ENCODE data around the gene RAB27A.

Gene RAB27A

DNA sequence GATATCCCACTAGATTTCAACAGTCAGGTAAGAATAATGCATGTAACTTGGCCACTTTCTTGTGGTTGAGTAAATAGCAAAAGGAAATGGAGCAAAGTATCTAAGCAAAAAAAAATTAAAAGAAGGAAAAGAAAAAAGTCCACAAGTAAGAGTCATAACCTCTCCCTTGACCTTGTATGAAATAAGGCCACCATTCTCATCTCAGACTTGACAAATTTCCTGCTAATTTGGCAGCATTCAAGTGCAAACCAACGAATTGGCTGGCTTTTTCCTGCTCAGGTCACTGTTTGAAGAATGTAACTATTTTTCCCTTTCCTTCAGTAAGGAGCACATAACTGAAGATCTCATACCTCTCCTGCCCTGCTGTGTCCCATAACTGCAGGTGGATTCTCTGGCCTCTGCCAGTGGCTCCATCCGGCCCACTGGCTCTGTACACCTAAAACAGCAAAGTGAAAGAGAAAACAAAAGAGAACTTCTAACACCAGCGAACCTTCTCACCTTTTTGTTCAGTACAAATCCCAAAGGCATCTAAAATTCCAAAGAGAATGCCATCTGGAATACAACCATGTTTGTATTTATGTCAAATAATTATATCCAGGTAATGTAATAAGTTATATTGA is 59.5 kb downstream of the RAB27A start:
- DNase-seq (ENCODE audit: low read depth in 1 of 2, low spot score in 1 of 2), result no peak

GRCh38 chr15:55226127-55226526 is 63.5 kb downstream of the RAB27A start:
- no peak for DNase-seq (ENCODE audit: low read depth in 1 of 2, low spot score in 1 of 2)

- DNase-seq (ENCODE audit: low read depth in 1 of 2, low spot score in 1 of 2), result no peak
Observed at GRCh38 chr15:55224892-55225291, 64.7 kb downstream of the RAB27A start.

DNA sequence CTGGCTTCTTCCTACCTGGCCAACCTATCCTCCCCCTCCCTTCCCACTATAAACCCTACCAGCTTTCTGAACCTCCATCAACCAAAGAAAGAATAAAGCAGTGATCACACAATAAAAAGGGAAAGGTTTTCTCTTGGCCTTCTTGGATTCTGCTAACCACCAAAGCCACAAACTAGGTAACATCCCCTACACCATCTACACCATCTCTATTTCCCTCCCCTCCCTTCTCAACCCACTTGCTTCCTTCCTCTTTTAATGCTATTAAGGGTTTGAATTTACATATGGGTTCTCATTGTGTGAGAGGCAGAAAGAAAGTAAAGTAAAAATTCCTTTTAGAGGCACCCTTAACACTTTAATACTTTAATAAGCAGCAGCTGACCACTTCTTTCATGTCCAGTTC is 67.0 kb downstream of the RAB27A start:
- no peak for DNase-seq (ENCODE audit: low read depth in 1 of 2, low spot score in 1 of 2)

DNA sequence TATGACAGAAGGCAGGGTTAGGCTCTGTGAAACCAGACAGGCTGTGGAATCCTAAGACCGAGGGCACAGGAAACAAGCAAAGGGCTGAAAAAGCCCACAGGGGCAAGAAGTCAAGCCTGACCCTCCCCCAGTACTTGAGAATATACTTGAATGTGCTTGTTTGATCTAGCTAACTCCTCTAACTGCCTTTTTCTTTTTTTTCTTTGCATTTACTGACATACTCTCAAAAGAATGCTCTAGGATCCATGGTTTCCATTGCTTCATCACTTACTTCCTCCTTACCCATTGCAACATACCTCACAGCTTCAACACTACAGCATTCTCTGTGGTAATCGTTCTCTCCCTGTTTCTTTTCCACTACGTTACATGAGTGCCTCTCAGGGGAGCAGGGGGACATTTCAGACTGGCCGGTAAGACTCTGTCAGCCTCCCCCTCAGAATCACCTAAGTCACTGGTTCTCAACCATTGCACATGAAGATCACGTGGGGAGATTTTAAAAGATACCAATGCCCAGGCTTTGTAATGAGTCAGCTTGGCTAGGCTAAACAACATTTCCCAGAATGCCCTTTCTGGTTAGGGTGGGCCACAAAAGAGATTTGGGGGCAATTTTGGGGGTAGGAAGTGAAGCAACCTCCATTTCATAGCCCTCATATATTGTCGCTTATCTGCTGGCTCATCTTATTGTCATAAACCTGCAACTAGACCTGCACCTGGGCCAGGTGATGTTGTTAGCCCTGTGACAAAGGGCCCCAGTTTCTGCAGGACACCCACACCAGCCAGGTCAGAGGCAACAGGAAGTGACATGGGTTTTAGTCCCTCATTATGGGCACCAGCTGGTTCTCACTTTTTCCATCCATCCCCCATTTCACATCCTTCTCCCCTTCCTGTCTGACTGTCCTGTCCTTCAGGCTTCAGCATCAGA is 68.3 kb downstream of the RAB27A start:
- DNase-seq (ENCODE audit: low read depth in 1 of 2, low spot score in 1 of 2), result no peak

DNA sequence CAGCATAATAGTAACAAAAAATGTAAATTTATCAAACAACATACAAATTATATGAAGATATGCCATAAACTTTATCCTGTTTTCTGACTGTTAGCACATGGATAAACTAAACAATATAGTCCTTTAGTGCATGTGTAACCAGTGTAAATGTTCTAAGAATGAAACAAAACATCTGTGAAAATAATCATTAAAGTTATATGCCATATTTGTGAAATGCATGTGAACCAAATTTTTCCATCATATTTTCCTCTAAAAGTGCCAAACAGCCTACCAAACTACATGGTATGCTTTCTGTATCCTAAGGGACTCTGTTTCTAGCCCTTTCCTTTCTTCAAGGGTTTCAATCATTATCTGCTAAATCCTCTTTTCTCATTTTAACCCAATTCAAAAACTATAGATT is 69.0 kb downstream of the RAB27A start:
- DNase-seq (ENCODE audit: low read depth in 1 of 2, low spot score in 1 of 2), result no peak

DNA sequence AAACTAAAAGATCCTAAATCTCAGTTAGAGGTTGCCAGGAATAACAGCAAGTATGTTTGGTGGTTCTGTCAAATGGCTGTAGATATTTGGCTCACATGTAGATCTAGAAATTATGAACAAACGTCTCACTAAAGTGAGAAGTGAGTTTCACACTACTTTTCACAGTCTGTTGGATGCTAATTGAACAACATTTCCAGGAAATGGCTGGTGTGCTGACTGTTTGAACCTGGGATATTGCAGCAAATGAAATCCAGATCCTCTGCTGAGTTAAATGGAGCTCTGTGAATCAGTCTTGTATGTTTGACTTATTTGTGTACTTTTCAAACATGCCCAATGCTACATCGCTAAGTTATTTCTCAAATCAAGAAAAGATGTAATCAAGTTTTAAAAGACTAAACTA is 71.6 kb downstream of the RAB27A start:
- no peak for DNase-seq (ENCODE audit: low read depth in 1 of 2, low spot score in 1 of 2)

DNA sequence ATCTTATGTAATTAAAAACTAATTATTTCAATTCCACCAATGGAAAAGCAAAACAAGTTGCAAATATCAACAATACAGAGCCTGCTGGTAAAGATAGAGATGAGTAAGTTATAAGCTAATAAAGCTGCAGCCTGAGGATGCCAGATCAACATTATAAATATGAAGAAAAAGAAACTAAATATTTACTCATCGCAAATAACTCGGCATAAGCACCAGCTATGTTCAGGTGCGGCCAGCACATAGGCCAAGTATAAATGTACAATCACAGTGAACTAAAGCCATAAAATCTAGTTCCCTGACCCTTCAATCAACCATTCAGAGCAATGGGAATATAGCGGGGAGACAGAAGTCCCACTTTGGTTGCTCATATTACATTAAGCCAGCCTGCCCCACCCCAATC is 85.1 kb downstream of the RAB27A start:
- DNase-seq (ENCODE audit: low read depth in 1 of 2, low spot score in 1 of 2), result no peak

DNA sequence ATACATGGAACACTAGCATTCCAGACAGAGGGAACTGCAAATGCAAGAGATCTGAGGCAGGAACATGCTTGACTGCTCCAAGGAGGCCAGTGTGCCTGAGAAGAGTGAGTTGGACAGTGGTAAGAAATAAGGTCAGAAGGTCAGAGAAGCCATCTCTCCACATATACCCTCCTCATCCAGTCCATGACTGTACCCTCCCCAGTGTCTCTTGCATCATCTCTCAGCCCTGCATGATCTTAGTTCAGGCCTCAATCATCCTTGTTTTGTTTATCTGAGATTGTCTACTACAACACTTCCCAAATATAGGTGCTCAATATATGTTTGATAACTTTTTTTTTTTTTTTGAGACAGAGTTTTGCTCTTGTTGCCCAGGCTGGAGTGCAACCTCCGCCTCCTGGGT is 87.4 kb downstream of the RAB27A start:
- DNase-seq (ENCODE audit: low read depth in 1 of 2, low spot score in 1 of 2), result no peak

DNA sequence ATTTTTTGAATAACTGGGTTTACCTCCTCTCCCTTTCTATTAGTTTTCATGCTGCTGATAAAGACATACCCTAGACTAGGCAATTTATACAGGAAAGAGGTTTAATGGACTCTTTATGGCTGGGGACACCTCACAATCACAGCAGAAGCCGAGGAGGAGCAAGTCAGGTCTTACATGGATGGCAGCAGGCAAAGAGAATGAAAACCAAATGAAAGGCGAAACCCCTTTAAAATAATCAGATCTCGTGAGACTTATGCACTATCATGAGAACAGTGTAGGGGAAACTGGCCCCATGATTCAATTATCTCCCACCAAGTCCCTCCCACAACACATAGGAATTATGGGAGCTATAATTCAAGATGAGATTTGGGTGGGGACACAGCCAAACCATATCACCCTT is 90.9 kb downstream of the RAB27A start:
- DNase-seq (ENCODE audit: low read depth in 1 of 2, low spot score in 1 of 2), result no peak

GRCh38 chr15:55197719-55198118 is 91.9 kb downstream of the RAB27A start:
- DNase-seq (ENCODE audit: low read depth in 1 of 2, low spot score in 1 of 2), result no peak

DNA sequence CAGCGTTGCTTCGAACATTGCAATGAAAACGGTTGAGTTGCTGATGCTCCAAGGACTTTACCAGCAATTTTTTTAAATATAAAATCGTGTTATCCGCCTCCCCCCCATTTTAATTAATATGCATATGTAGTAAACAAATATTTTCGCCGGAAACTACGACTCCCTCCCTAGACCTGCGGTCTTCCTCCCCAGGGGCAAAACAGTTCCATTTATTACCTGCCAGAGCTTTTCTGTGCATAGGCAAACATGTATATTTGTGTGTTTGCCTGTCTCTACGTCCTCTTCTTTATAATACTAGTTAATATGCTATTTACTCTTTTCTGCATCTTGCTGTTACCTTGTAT is 92.3 kb downstream of the RAB27A start:
- no peak for DNase-seq (ENCODE audit: low read depth in 1 of 2, low spot score in 1 of 2)

DNA sequence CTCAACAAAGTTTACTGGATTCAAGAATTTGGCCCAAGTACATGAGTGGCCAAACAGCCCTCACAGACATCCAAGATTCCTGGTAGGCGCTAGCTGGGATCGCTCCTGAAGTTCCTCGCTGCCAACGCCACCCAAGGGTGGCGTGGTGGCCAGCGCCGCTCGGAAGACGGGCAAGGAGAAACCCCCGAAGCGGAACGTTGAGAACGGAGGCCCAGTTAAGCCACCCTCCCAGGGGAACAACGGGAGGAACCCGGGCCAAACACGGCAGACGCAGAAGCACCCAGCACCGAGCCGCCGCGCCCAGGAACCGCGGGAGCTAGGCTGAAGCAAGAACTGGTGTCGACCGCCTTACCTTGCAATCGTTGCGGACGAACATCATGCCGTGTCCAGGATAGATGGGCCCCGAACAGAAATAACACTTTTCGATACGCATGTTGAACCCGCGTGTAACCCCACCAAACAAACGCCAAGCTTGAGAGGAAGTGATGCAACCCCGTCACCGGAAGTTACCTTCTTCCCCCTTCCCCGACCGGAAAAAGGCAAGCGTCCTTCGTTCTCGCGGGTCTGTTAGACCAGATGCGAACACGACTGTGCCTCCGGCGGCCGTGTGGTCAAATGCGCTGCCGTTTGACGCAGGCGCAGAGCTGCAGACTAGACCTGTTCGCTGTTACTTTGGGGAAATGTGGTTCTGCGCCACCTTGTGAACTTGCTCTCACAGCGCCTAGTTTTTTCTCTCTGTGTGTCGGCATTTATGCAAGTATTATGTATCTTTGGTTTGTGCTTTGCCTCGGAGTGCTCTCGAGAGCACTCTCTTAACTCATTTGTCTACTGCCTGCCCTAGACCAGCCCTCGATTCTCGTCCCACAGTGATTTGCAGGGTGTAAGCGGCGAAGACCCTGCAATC is 92.9 kb downstream of the RAB27A start, which contains the start of gene RSL24D1:
TSS of gene RSL24D1 (minus strand) at position 484 of the 904 bp plus-strand sequence. CDS start at position 433, 51 bp downstream.
- DNase-seq (ENCODE audit: low read depth in 1 of 2, low spot score in 1 of 2), result peak; percentile 86 to 90

GRCh38 chr15:55195996-55196395 is 93.6 kb downstream of the RAB27A start:
- DNase-seq (ENCODE audit: low read depth in 1 of 2, low spot score in 1 of 2), result no peak

DNA sequence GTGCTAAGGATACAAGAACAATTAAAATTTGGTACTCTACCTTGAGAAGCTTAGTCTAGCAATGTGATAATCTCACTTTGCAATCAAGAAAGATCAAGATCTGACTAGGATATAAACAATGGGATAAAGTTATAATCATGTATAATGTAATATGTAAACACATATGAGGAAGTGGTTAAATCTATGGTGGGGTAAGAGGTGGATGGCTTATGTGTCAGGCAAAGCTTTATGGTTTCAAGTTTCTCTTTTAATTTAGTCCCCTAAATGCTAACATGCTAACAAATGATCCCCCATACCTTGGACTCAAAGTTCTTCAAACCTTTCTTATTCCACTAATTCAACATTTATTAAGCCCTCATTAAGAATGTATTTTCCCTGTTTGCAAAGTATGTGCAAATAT is 95.4 kb downstream of the RAB27A start:
- no peak for DNase-seq (ENCODE audit: low read depth in 1 of 2, low spot score in 1 of 2)

GRCh38 chr15:55186331-55186730 is 103.3 kb downstream of the RAB27A start:
- DNase-seq (ENCODE audit: low read depth in 1 of 2, low spot score in 1 of 2), result no peak

GRCh38 chr15:55183679-55184078 is 105.9 kb downstream of the RAB27A start:
- no peak for DNase-seq (ENCODE audit: low read depth in 1 of 2, low spot score in 1 of 2)

DNA sequence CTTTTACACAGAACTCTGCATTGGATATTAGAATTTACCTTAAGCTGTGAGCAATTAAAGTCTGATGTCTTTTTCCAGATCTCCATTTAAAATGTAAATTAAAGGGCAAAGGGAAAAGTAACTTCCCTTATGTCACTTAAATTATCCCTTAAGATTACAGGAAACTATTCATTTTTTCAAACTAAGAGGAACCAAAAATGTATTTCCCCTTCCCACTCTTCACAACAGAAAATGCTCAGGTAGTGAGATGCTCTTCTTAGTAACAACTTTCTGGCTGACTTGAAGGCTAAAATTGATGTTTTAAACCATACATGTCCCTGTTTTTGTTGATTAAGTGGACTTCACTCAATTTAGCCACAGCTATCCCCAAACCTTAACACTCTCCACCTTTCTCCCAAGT is 110.5 kb downstream of the RAB27A start:
- DNase-seq (ENCODE audit: low read depth in 1 of 2, low spot score in 1 of 2), result no peak

- no peak for DNase-seq (ENCODE audit: low read depth in 1 of 2, low spot score in 1 of 2)
Observed at GRCh38 chr15:55170361-55170760, 119.3 kb downstream of the RAB27A start.

GRCh38 chr15:55168350-55168974 is 121.2 kb downstream of the RAB27A start:
- peak in 1 of 2 donors; percentile 32 for DNase-seq (ENCODE audit: low read depth in 1 of 2, low spot score in 1 of 2)

DNA sequence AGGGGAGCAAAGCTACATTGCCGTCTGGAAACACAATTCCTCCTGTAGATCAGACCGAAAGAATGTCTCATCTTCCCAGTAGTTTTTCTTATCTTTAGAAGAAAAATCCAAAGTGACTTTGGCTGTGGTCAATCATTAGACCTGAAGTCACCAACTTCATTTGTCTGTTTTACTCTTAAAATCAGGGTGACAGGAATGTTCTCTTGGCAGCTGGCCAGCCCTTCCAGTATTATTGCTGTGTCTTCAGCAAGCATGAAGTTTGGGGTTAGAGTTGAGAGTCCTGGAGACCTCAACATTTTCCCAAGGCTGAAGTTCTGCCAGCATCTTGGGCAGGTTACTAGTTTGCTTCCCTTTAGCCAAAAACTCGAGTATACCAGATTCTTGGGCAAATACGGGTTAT is 125.3 kb downstream of the RAB27A start:
- DNase-seq (ENCODE audit: low read depth in 1 of 2, low spot score in 1 of 2), result no peak
